ENCODE results near the gene SEC22C.

- TF ChIP-seq CTCF (IDR thresholded peaks at IDR 0.05), result no peak
- no peak for TF ChIP-seq POLR2AphosphoS5 (IDR thresholded peaks at IDR 0.05)
- TF ChIP-seq POLR2A (IDR thresholded peaks at IDR 0.05), result no peak
- TF ChIP-seq EP300 (IDR thresholded peaks at IDR 0.05), result no peak
Observed at GRCh38 chr3:42552830-42553229, 28.9 kb downstream of the SEC22C start.

Measured in suprapubic skin (tissue), 4 donors.